HepG2 (cell line): Measurements from ENCODE around the gene ATXN2. TPM values are rescaled to one million over a fixed set of nuclear protein-coding genes. Genes with fewer than 3 reads are reported as not detected.

Experiments
- ATAC-seq: fragments of 200-7000 bp; cut with Tn5 transposase; 3 replicates; pipeline ENCODE4 v1.9.1; 2020; ENCODE audit warnings: mild to moderate bottlenecking, moderate library complexity
- BruUV-seq: library from RNA; stranded (reverse); fragments of 400-500 nt; replicated peaks from 2 replicates; lab custom pipeline; 2021; lab: Mats Ljungman, UMichigan
- CTCF ChIA-PET: fragments of 300-600 bp; formaldehyde crosslinking; extraction: SDS; loops from one replicate; lab custom pipeline; 2021; ENCODE audit warnings: low total read pairs, inconsistent platforms, low intra/inter-chr PET ratio; lab: Yijun Ruan, JAX
- POLR2A ChIA-PET: fragments of 350-600 bp; sonication (Branson Sonifier 250); formaldehyde crosslinking; loops from one replicate; lab custom pipeline; 2020; ENCODE audit warnings: antibody characterized with exemption, inconsistent platforms; lab: Yijun Ruan, JAX
- DNase-seq: peaks from one replicate; pipeline ENCODE4 v3.0.0-alpha.2; 2015; ENCODE audit warnings: low spot score
- FAIRE-seq: peaks from 3 replicates; lab custom pipeline; 2011; peaks lifted over from hg19 to GRCh38; lab: Jason Lieb, UNC
- H2AFZ ChIP-seq: one replicate; pipeline ENCODE4 v1.6.1; 2011; ENCODE audit warnings: low read length, inconsistent platforms
- H3K27ac ChIP-seq: fragments of 300-600 bp; 3 replicates; pipeline ENCODE4 v1.8.0; 2011; ENCODE audit warnings: mixed run types, mild to moderate bottlenecking, mixed read lengths, low read length, inconsistent platforms; ENCODE audit not compliant: insufficient read depth; ENCODE audit errors: extremely low read length
- H3K27me3 ChIP-seq, 2 experiments: fragments of 200-600 bp in 1 of 2; 2 replicates in 1 of 2; 3 replicates in 1 of 2; pipeline versions ENCODE4 v1.6.0 to v1.8.0; 2011; ENCODE audit warnings: low read length in 2 of 2, mild to moderate bottlenecking in 2 of 2, moderate library complexity in 2 of 2, inconsistent platforms in 1 of 2; ENCODE audit not compliant: insufficient read depth in 2 of 2, control insufficient read depth in 1 of 2
- H3K36me3 ChIP-seq, 2 experiments: fragments of 200-600 bp in 1 of 2; replicated peaks in 1 of 2; 2 replicates in 1 of 2; 3 replicates in 1 of 2; pipeline versions ENCODE4 v1.5.1 to v1.8.0; 2011; ENCODE audit warnings: low read length in 2 of 2, inconsistent platforms in 1 of 2; ENCODE audit not compliant: insufficient read depth in 2 of 2, control insufficient read depth in 1 of 2
- H3K4me1 ChIP-seq: 2 replicates; pipeline ENCODE4 v1.5.1; 2012; ENCODE audit warnings: low read length, inconsistent platforms; ENCODE audit not compliant: insufficient read depth
- H3K4me2 ChIP-seq: 2 replicates; pipeline ENCODE4 v1.6.0; 2011; ENCODE audit warnings: low read depth, low read length, inconsistent platforms
- H3K4me3 ChIP-seq, 3 experiments: fragments of 200-600 bp in 1 of 3; sonication (generic), shearing (Covaris generic) in 1 of 3; replicated peaks in 1 of 3; 2 replicates each; pipeline ENCODE4 v1.5.1; 2011 to 2016; ENCODE audit warnings: low read length in 3 of 3, inconsistent platforms in 2 of 3, low read depth in 2 of 3, mild to moderate bottlenecking in 2 of 3, control low read depth in 1 of 3, mixed read lengths in 1 of 3; ENCODE audit not compliant: insufficient read depth in 1 of 3
- H3K79me2 ChIP-seq: one replicate; pipeline ENCODE4 v1.6.1; 2011; ENCODE audit warnings: low read length, inconsistent platforms; ENCODE audit not compliant: insufficient read depth
- H3K9ac ChIP-seq: 2 replicates; pipeline ENCODE4 v1.6.0; 2011; ENCODE audit warnings: mild to moderate bottlenecking, low read depth, low read length, inconsistent platforms; ENCODE audit not compliant: insufficient read depth
- H3K9me3 ChIP-seq: 2 replicates; pipeline ENCODE4 v1.5.1; 2012; ENCODE audit warnings: mild to moderate bottlenecking, low read length
- H4K20me1 ChIP-seq: 2 replicates; pipeline ENCODE4 v1.6.0; 2011; ENCODE audit warnings: inconsistent platforms, mild to moderate bottlenecking, low read length, moderate library complexity; ENCODE audit not compliant: insufficient read depth
- CHCHD3 ChIP-seq: sonication (generic); formaldehyde crosslinking; IDR thresholded peaks from 2 replicates; pipeline ENCODE4 v1.8.0; 2022; ENCODE audit warnings: mild to moderate bottlenecking, missing genetic modification reagents, moderate library complexity
- FOXP1 ChIP-seq, 2 experiments: fragments of 450-650 bp in 1 of 2; IDR thresholded peaks; 2 replicates each; pipeline ENCODE4 v1.6.1; 2017 to 2018; ENCODE audit warnings: antibody characterized with exemption in 1 of 2
- KMT2A ChIP-seq: sonication (generic); formaldehyde crosslinking; IDR thresholded peaks from 2 replicates; pipeline ENCODE4 v1.4.0; 2020; ENCODE audit warnings: missing genetic modification reagents
- RFXAP ChIP-seq: sonication (generic); formaldehyde crosslinking; IDR thresholded peaks from 2 replicates; pipeline ENCODE4 v1.4.0; 2020; ENCODE audit warnings: missing genetic modification reagents, borderline replicate concordance
- SKI ChIP-seq: fragments of 450-650 bp; IDR thresholded peaks from one replicate; pipeline ENCODE4 v1.6.1; 2018; ENCODE audit warnings: mild to moderate bottlenecking; ENCODE audit not compliant: partially characterized antibody
- U2AF2 ChIP-seq: fragments of 200-400 bp; formaldehyde crosslinking; IDR thresholded peaks from 2 replicates; pipeline ENCODE4 v1.6.1; 2017; ENCODE audit warnings: low read depth, mild to moderate bottlenecking, low read length
- XRCC5 ChIP-seq: fragments of 200-400 bp; formaldehyde crosslinking; optimal IDR thresholded peaks from 2 replicates; pipeline ENCODE3; 2017; ENCODE audit warnings: mild to moderate bottlenecking, low read length
- ZFP36L2 ChIP-seq: sonication (generic); formaldehyde crosslinking; IDR thresholded peaks from 2 replicates; pipeline ENCODE4 v1.4.0; 2020; ENCODE audit warnings: missing genetic modification reagents
- ZNF44 ChIP-seq: sonication (generic); formaldehyde crosslinking; IDR thresholded peaks from 2 replicates; pipeline ENCODE4 v1.5.1; 2020; ENCODE audit warnings: mild to moderate bottlenecking, missing genetic modification reagents
- ZNF607 ChIP-seq: sonication (generic); formaldehyde crosslinking; IDR thresholded peaks from 2 replicates; pipeline ENCODE4 v1.5.1; 2020; ENCODE audit warnings: missing genetic modification reagents, mild to moderate bottlenecking, borderline replicate concordance
- ZNF766 ChIP-seq: sonication (generic); formaldehyde crosslinking; IDR thresholded peaks from 2 replicates; pipeline ENCODE4 v1.5.0; 2020; ENCODE audit warnings: missing genetic modification reagents, borderline replicate concordance
- WGBS: methylation state at CpG from one replicate; pipeline ENCODE4 v1.1.6; 2017; ENCODE audit warnings: low lambda C conversion rate; 5-methylcytosine and 5-hydroxymethylcytosine counted together
- in situ Hi-C: cut with HindIII; loops from 2 replicates; pipeline ENCODE4 v1.10.0; 2017; ENCODE audit warnings: low pct_unique_long_range_greater_than_20kb; ENCODE audit not compliant: extremely low pct_ligation_motif_present
- intact Hi-C: fragments of 100-400 bp; cut with micrococcal nuclease; formaldehyde crosslinking; loops from one replicate; pipeline ENCODE4 v1.10.0; 2022; ENCODE audit not compliant: unreplicated experiment
- polyA plus RNA-seq, 8 experiments: library from polyadenylated mRNA; depleted of rRNA in 3 of 8; stranded (reverse) in 7 of 8; unstranded in 1 of 8; fragments of >200 nt; fragmentation: Illumina TruSeq in 4 of 8; extraction: Trizol in 4 of 8; gene quantifications; 2 replicates each; pipeline versions ENCODE4 v1.2.1 to v1.2.3, GENCODE V29; 2011 to 2016; ENCODE audit warnings: low read depth in 4 of 8, missing spikeins in 1 of 8, mixed read lengths in 1 of 8; ENCODE audit not compliant: insufficient read depth in 1 of 8
- total RNA-seq, 5 experiments: library from RNA; depleted of rRNA; stranded (reverse); fragments of >200 nt; fragmentation: Illumina TruSeq; extraction: Trizol; gene quantifications; 2 replicates each; pipeline ENCODE4 v1.2.3, GENCODE V29; 2016; ENCODE audit warnings: low read depth in 1 of 5
- TF ChIP-seq, protein P1 (sequence below): sonication (generic); formaldehyde crosslinking; conservative IDR thresholded peaks from 2 replicates; pipeline ENCODE4 v1.4.0; 2020; ENCODE audit warnings: mild to moderate bottlenecking, missing genetic modification reagents, moderate library complexity

ATXN2 gene
- total and polyA plus RNA-seq, 2 of the 13 experiments (the other 11 are each of a cell fraction or from before 2014, with no cell fraction given) = 18.1 to 27.1 TPM

GRCh38 chr12:111434049-111434448 is 165.1 kb downstream of the ATXN2 start:
- no peak overlapping the region for H3K4me2 ChIP-seq
- no peaks in the 10 kb centered on the region for H3K79me2 ChIP-seq
- TF ChIP-seq ZNF607 (CRISPR knock-in tag) (no peak), ZNF44 (CRISPR knock-in tag) (no peak), SKI (no peak), U2AF2 (no peak), CHCHD3 (CRISPR knock-in tag) (no peak), ZNF766 (CRISPR knock-in tag) (no peak), FOXP1 (IDR thresholded peaks at IDR 0.05) (no peak), FOXP1 (CRISPR knock-in tag; IDR thresholded peaks at IDR 0.05) (no peak)
- no peaks in the 10 kb centered on the region for H3K9me3 ChIP-seq
- intact Hi-C loops = no loop called here
- peaks cover 26% of the 10 kb centered on the region for H3K4me1 ChIP-seq
- no peaks in the 10 kb centered on the region for H3K27me3 ChIP-seq
- BruUV-seq = no TSS peak
- no peak overlapping the region for H3K27ac ChIP-seq
- ATAC-seq (no peak), FAIRE-seq (no peak), DNase-seq (no peak)
- CTCF ChIA-PET = no interaction called here
- in situ Hi-C loops = no loop called here
- no peak overlapping the region for H3K4me3 ChIP-seq
- H2AFZ ChIP-seq = no peak overlapping the region
- POLR2A ChIA-PET = interaction anchor here (1.8 kb wide), 1 partner anchor 30 kb away, joined by 4 read pairs; no protein-coding TSS in a partner anchor
- WGBS = 94% methylated on average over 3 of the region's 3 CpGs
- peaks cover 0 to 18% of the 10 kb centered on the region in 2 experiments; a peak in 3 of 5 replicates for H3K36me3 ChIP-seq
- H4K20me1 ChIP-seq = 0 out of 2 replicates have a peak, but pooled peaks cover 12% of the 10 kb centered on the region
- no peak overlapping the region for H3K9ac ChIP-seq

- Histone ChIP-seq H3K4me3 (no peak overlapping the region), H3K9me3 (no peaks in the 10 kb centered on the region), H3K79me2 (no peaks in the 10 kb centered on the region), H3K4me2 (no peak overlapping the region), H2AFZ (no peak overlapping the region), H3K9ac (no peak overlapping the region), H3K27ac (peak overlapping the region; percentile 2), H3K36me3 (peaks cover 0 to 13% of the 10 kb centered on the region in 2 experiments; a peak in 3 of 5 replicates), H4K20me1 (0 out of 2 replicates have a peak, but pooled peaks cover 9% of the 10 kb centered on the region), H3K4me1 (peaks cover 26% of the 10 kb centered on the region), H3K27me3 (no peaks in the 10 kb centered on the region)
- in situ Hi-C loops = no loop called here
- whole genome bisulfite sequencing = 95% methylated on average over 6 of the region's 6 CpGs
- CTCF ChIA-PET = no interaction called here
- BruUV-seq = no TSS peak
- DNase-seq (no peak), ATAC-seq (no peak), FAIRE-seq (no peak)
- intact Hi-C loops = no loop called here
- POLR2A ChIA-PET = no interaction called here
- TF ChIP-seq KMT2A (CRISPR knock-in tag) (no peak), XRCC5 (no peak), ZFP36L2 (CRISPR knock-in tag) (no peak), ZNF766 (CRISPR knock-in tag) (no peak), RFXAP (CRISPR knock-in tag) (no peak)
- TF ChIP-seq, protein P1, sequence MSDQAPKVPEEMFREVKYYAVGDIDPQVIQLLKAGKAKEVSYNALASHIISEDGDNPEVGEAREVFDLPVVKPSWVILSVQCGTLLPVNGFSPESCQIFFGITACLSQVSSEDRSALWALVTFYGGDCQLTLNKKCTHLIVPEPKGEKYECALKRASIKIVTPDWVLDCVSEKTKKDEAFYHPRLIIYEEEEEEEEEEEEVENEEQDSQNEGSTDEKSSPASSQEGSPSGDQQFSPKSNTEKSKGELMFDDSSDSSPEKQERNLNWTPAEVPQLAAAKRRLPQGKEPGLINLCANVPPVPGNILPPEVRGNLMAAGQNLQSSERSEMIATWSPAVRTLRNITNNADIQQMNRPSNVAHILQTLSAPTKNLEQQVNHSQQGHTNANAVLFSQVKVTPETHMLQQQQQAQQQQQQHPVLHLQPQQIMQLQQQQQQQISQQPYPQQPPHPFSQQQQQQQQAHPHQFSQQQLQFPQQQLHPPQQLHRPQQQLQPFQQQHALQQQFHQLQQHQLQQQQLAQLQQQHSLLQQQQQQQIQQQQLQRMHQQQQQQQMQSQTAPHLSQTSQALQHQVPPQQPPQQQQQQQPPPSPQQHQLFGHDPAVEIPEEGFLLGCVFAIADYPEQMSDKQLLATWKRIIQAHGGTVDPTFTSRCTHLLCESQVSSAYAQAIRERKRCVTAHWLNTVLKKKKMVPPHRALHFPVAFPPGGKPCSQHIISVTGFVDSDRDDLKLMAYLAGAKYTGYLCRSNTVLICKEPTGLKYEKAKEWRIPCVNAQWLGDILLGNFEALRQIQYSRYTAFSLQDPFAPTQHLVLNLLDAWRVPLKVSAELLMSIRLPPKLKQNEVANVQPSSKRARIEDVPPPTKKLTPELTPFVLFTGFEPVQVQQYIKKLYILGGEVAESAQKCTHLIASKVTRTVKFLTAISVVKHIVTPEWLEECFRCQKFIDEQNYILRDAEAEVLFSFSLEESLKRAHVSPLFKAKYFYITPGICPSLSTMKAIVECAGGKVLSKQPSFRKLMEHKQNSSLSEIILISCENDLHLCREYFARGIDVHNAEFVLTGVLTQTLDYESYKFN (CRISPR knock-in tag) = no peak
Observed at GRCh38 chr12:111431772-111432171, 167.3 kb downstream of the ATXN2 start.
